ENCODE results near the gene ZCCHC4.

ZCCHC4 gene

DNA sequence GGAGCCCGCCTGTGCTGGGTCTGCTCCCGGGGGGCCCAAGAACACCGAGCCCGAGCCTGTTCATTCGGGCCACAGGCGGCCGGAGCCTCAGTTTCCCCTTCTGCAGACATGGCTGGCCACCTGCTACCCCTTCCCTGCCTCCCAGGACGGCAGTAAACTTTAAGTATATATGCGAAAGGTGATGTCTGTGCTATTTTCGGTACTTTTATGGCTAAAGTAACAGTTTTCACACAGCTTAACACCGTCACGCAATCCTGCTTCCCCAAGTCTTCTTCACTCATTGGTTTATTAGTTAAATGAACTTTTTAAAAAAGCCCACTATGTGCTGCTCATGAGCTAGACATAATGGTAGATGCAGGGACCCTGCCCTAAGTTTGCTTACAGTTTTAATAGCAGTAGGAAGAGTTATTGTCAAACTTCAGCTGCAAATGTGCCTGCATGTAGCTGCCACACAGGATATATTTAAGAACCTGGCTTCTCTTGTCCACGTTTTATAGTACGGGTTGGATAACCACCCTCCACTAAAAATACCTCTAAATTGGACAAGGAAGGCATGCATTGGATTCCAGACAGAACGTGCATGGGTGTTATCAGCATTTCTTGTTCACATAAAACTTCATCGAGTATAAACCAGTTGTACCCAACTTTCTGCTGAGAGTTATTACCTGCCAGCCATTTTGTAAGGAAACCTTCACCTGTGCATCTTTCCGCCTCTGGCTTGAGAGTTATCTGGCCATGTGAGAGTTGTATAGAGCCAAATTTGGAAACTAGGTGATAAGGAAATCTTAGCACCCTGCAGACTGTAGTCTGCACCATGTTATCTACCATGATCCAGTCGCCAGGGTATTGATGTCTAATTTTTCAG is 65.2 kb downstream of the ZCCHC4 start:
- no peak for DNase-seq (ENCODE audit: low read depth)

DNA sequence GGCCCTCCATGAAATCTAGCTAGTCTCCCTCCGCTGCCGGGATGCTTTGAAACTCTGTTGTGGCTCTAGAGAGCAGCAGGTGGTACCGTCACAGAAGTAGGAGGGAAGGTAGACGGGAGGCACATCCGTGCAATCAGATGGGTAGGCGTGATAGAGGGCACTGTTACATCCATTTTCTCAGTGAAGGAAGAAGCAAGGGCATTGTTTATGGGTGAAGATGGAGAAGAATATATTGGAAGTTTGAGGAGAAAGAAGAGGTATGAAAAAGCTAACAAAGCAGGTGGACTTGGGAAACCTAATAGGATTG is 65.8 kb downstream of the ZCCHC4 start:
- DNase-seq (ENCODE audit: low read depth): no peak

DNA sequence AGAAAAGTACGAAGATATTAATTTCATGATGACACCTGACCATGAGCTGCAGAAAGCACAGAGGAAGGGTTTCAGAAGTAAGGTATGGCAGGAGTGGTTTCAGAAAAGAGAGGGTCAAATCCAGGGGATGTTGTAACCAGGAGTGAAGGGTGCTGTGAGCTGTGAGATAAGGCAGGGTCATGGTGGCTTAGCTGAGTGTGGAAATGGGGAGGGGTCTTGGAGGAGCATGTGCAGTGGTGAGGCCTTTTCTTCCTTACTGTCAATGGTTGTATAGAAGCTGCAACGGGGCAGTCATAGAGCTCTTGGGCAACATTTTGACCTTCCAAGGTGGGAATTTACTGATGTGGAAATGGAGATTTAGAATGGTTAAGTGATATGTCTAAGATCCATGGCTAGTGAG is 67.0 kb downstream of the ZCCHC4 start:
- DNase-seq (ENCODE audit: low read depth): no peak

DNA sequence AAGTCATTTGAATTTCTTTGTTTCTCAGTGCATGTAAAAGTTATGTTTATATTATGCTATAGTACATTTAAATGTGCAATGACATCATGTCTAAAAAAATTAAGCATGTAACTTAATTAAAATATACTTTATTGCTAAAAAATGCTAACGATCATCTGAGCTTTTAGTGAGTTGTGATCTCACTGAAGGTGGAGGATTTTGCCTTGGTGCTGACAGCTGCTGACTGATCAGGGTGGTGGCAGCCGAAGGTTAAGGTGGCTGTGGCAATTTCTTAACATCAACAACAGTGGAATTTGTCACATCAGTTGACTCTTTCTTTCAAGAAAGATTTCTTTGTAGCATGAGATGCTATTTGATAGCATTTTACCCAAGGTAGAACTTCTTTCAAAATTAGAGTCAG is 71.1 kb downstream of the ZCCHC4 start:
- no peak for DNase-seq (ENCODE audit: low read depth)

DNA sequence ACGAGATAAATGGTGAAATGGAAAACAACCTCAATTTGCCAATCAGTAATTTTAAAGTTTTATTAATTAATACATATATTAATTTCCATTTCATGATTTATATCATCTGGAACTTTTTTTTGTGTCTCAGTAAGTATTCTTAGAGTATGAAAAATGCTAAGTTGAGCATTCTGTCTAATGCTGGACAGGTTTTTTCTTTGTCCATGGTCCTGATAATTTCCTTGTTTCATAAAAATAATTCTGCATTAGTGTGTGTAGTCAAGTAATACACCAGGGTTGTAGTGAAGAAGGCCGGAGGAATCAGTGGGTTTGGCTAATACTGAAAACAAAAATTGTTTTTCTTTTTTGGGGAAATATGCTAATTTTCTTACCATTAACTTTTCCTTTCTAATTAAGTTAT is 74.4 kb downstream of the ZCCHC4 start:
- no peak for DNase-seq (ENCODE audit: low read depth)

DNA sequence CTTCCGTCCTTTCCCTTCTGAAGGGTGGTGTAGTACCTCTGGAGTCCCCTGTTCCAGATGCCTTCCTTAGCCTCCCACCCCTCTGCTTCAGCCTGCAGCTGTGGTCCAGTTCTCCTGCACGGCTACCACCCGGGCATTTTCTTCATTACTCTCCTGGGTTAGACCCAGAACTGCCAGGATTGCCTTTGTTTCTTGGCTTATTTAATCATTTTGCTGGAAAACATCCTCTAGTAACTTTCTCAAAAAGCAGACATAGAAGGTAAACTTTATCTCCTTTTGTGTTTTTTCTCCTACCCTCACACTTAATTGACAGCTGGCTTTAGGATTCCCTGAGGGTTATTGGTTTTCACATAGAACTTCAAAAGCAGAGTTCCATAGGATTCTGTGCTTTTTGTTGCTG is 84.7 kb downstream of the ZCCHC4 start:
- no peak for DNase-seq (ENCODE audit: low read depth)

DNA sequence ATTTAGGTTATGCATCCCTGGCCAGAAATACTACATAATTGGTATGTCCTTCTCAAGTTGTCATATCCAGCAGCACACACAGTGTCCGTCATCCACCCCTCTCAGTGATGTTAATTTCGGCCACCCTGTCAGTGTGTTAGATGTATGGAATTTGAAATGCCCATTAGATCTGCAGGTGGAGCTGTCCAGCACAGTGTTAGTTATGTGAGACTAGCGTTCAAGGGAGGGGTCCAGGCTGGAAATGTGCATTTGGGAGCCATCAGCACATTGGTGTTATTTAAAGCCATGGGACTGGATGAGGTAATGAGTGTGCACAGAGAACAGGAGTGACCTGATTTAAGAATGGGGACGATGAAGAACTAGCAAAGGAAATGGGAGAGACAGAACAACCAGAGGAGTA is 86.9 kb downstream of the ZCCHC4 start:
- no peak for DNase-seq (ENCODE audit: low read depth)

DNA sequence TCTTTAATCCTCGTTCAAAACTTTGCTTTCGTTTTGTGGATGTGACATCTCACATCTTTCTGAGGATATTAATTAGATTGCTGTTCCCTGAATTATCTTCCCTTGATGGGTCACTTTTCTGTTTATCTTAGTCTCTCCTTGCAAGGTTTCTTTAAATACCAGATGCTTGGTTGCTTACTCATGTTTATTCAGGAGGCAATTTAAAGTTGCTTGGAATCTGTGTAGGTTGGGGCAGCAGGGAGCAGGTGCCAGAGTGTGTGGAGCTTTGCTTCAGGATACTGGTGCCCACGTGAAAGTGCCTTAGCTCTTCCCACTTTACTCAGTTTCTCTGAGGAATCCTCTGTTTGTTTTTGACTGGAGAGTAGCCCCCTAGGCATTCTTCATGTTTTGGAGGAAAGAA is 88.5 kb downstream of the ZCCHC4 start:
- peak; percentile 42 for DNase-seq (ENCODE audit: low read depth)

DNA sequence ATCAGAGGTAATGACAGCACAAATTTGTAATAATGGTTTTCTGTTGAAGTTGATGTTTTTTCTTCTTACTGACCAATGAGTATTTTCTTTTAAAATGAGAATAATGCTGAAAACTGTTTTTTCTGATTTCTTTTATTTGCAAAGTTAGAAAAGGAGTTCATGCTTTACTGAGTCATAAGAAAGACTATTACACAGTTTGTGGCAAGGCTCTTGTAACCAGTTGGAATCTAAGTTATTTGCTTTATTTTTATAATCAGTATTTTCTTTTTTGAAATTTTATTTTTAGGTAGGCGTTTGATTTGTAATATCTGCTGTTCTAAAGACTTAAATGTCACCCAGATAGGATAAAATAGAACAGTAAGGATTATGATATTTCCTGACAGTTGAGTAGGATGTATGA is 89.9 kb downstream of the ZCCHC4 start:
- DNase-seq (ENCODE audit: low read depth): peak; percentile 45

DNA sequence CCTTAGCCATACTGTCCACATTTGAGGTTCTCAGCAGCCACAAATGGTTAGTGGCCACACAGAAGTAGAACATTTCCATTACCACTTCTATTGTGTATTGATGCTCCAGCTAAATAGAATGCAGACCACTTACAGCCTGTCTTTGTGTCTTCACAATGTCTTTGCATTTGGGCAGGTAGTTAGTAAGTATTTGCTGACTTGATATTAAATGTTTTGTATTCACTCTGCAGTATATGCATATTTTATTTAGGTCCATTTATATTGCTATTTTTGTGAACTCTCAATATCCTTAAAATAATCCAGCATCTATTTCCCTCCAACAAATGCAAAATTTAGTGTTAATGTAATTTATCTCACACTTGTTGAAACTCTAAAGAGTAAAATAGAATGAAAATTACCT is 91.1 kb downstream of the ZCCHC4 start:
- DNase-seq (ENCODE audit: low read depth): no peak

DNA sequence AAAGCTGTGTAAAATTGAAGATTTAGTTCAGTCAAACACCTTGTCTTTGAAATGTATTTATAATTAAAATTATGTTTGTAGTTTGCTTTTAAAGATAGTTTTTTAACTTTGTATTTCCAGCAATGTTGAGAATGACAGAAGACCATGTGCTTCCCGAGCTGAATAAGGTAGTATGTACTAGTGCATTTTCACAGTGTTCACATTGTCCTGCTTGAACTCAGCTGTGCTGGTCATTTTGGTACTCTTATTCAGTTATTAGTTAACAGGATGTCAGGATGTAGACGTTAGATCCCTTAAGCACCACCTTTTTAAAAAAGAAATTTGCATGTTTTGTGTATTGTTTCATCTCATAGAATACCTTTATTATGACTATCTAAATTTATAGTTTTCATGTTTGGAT is 92.9 kb downstream of the ZCCHC4 start:
- DNase-seq (ENCODE audit: low read depth): no peak

DNA sequence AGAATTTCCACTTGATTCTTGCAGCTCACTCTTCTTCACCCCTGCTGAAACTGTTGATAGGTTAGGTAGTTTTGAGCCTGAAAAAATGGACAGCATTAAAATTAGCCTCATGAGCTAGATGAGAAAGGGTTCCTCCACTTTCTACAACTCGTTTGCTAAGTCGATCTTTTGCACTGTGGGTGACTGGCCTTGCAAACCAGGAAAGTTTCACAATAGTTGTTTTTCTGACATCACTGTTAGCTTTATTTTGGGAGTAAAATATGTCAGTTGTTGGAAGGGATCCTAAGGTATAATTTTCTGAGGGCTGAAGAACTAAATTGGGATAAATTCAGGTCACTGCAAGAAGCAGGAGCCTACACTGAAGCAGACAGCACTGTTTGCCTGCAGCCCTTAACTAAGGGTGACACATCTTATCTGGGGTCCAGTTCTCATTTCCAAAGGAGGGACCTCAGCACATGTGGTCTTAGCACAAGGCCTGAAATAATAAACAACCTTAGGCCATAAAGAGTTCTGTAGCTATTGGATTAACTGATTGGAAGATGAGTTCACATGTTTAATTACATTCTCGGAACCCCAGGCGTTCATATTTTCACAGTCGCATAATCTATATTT is 93.6 kb downstream of the ZCCHC4 start:
- peak; percentile 78 for DNase-seq (ENCODE audit: low read depth)

DNA sequence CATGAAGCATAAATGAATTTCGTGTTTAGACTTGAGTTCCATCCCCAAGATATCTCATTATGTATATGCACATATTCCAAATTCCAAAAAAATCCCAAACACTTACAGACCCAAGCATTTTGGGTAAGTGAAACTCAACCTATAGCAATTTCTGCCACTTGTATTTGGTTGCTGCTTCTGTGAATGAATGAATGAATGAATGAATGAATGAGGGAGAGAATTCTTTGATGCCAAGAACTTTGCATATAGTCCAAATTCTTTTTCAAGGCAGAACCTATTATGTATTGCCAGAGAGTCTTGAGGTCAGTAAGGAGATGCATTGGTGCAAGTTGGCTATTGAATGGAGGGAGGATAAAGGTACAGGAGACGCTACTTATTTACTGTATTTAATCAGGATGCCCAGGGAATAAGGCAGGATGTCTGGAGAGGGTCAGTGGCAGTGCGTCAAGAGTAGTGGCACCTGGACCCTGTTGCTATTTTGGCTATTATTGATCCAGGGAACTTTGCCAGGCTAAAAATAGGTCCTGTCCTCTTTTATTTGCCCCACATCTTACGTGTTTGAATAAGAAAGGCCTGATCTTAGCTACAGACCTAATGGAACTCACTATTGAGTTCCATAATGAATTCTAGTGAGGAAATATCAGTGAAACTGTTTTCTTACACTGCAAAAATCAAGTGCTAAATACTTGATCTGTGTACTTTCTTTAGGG is 98.4 kb downstream of the ZCCHC4 start:
- DNase-seq (ENCODE audit: low read depth): no peak

DNA sequence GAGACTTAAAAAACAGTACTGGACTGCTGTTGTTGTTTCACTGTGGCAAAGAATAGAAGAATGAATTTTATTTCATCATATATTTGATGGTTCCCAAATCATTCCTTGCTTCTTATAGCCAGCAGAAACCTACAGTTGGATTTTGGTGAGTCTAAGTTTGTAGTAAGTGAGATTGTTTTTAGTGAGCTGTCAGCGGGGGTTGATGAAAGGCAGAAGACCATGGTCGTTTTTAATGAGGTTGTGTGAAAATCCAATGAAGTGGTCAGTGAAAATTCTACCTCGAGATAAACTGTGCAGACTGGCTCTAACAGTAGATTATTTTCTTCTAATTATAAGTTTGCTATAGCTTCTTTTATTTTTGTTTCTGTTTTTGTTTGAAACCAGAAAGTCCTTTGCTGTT is 100.7 kb downstream of the ZCCHC4 start:
- DNase-seq (ENCODE audit: low read depth): no peak

DNA sequence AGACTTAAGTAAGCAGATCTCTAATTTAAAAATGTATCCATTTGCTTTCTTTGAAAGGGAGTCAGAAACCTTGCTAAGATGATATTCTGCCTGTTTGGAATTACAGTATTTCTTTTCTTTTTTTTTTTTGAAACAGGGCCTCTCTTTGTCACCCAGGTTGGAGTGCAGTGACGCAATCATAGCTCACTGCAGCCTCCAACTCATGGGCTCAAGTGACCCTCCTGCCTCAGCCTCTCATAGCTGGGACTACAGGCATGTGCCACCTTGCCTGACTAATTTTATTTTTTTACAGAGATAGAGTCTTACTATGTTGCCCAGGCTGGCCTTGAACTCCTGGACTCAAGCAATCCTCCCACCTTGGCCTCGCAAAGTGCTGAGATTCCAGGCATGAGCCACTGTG is 104.4 kb downstream of the ZCCHC4 start:
- no peak for DNase-seq (ENCODE audit: low read depth)
